PFSK-1 (cell line): ENCODE measurements around the gene MLST8.

Experiments
- POLR2AphosphoS5 ChIP-seq: IDR thresholded peaks from 2 replicates; pipeline ENCODE4 v1.6.1; 2012; ENCODE audit warnings: low read depth, mild to moderate bottlenecking, control low read depth, low read length, moderate library complexity
- REST ChIP-seq, 2 experiments: IDR thresholded peaks; 2 replicates each; pipeline versions ENCODE4 v1.6.1 to v1.8.0; 2011 to 2012; ENCODE audit warnings: low read depth in 2 of 2, low read length in 2 of 2, control low read depth in 1 of 2, inconsistent platforms in 1 of 2, mild to moderate bottlenecking in 1 of 2, moderate library complexity in 1 of 2; ENCODE audit not compliant: insufficient read depth in 1 of 2
- SIN3A ChIP-seq: IDR thresholded peaks from 2 replicates; pipeline ENCODE4 v1.6.1; 2012; ENCODE audit warnings: mild to moderate bottlenecking, low read length, moderate library complexity, borderline replicate concordance; ENCODE audit not compliant: insufficient read depth

DNA sequence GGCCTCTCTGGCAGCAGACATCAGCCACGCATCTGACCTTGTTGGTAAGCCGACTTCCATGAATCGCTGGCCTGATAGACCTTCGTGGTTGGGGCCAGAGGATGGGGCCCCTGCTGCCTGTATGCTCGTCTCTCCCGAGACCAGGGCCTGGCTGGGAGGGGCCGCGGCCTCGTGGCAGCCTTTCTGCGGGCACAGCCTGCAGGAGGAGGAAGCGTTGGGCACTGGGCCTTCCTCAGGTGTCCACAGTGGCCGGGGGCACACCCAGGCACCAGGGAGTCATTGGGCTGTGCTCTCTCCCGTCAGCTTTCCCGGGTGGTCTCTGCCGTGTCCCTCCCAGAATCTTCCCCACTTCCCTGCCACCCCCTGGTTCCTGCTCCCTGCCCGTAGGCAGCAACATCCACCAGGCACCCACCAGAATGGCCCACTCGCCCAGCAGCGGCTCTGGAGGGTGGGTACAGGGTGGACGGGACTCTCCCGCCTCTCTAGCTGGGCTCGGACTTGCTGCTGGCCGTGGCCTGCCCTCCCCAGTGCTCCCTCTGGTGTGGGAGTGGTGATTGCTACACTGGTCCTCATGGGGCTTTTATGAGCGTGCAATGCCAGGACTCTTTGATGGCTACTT lies 24.5 kb downstream of the MLST8 start:
- no peak for TF ChIP-seq POLR2AphosphoS5
- no peak for TF ChIP-seq REST (IDR thresholded peaks at IDR 0.05; ENCODE audit: insufficient read depth in 1 of 2, low read depth in 2 of 2, low read length in 2 of 2)
- TF ChIP-seq SIN3A = no peak
